ENCODE measurements around the gene MORN4. TPM values are rescaled to one million over a fixed set of nuclear protein-coding genes. Genes with fewer than 3 reads are reported as not detected.
"Not testable (repeated sequence)": the region's sequence is repeated elsewhere in the genome, so short reads cannot be mapped to it uniquely, and the experiment has no call there.

MORN4 gene
- total RNA-seq, 1 donor from 2014 or later = 15.8 TPM

DNA sequence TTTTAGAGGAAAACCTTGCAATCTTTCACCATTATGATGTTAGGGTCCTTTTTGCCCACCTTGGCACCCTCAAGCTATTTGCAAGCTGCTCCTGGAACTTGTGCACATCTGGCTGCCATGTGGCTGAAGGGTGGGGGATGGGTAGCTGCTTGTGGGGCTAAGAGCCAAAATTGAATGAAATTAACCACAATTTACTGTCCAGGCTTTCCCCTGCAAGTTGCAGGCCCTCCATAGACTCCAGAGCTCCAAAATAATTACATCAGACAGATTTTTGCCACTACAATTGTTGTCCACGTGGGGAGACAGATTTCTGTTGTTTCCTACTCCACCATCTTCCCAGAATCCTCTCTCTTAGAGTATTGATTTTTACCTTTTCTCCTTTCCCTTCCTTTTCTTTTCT, 26.3 kb upstream of the MORN4 start:
- H3K4me1 Mint-ChIP-seq (ENCODE audit: unreplicated experiment) = peaks cover 4% of the 10 kb centered on the region
- no peak overlapping the region for H3K27ac Mint-ChIP-seq
- no peaks in the 10 kb centered on the region for H3K27me3 Mint-ChIP-seq
- no peak overlapping the region for H3K4me3 Mint-ChIP-seq
- TF ChIP-seq, protein P1, sequence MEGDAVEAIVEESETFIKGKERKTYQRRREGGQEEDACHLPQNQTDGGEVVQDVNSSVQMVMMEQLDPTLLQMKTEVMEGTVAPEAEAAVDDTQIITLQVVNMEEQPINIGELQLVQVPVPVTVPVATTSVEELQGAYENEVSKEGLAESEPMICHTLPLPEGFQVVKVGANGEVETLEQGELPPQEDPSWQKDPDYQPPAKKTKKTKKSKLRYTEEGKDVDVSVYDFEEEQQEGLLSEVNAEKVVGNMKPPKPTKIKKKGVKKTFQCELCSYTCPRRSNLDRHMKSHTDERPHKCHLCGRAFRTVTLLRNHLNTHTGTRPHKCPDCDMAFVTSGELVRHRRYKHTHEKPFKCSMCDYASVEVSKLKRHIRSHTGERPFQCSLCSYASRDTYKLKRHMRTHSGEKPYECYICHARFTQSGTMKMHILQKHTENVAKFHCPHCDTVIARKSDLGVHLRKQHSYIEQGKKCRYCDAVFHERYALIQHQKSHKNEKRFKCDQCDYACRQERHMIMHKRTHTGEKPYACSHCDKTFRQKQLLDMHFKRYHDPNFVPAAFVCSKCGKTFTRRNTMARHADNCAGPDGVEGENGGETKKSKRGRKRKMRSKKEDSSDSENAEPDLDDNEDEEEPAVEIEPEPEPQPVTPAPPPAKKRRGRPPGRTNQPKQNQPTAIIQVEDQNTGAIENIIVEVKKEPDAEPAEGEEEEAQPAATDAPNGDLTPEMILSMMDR (conservative IDR thresholded peaks at IDR 0.05) = no peak
- no peak for DNase-seq (ENCODE audit: extremely low spot score, unreplicated experiment)
- H3K36me3 Mint-ChIP-seq = peaks cover 23% of the 10 kb centered on the region
- no peaks in the 10 kb centered on the region for H3K9me3 Mint-ChIP-seq

DNA sequence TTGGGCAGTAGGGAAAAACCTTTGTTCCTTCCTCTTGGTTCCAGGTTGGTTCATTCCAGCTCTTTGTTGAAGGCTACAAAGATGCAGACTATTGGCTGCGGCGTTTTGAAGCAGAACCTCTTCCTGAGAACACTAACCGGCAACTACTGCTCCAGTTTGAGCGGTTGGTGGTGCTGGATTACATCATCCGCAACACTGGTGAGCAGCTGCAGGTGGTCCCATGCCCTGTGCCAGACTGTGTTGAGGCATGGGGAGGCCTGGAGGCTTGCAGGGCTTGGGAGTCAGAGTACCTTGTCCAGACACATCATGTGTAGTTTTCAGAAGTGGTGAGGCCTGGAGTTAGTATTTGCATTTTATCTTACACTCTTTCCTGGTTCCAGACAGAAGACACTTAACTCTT, 23.5 kb upstream of the MORN4 start:
- Mint-ChIP-seq H3K9me3 (no peaks in the 10 kb centered on the region), H3K4me1 (ENCODE audit: unreplicated experiment) (peaks cover 4% of the 10 kb centered on the region), H3K36me3 (peaks cover 24% of the 10 kb centered on the region), H3K4me3 (no peak overlapping the region), H3K27me3 (no peaks in the 10 kb centered on the region), H3K27ac (no peak overlapping the region)
- TF ChIP-seq, protein P1 (conservative IDR thresholded peaks at IDR 0.05) = no peak
- no peak for DNase-seq (ENCODE audit: extremely low spot score, unreplicated experiment)

DNA sequence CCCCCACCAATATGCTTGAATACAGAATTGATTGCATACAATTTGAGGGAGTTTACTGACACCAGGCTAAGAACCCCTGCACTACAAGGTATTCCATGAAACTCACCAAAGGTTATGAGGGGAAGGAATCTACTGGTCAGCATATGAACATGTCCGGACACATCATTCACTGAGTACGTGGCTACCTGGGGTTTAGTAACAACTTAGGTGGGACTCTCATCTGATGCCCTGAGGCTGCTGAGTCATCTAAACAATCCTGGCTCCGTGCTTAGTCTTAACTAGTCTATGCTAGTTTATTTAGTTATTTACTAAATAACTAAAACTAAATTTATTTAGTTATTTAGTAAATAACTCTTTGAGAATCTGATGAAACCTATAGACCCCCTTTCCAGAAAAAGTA, 18.5 kb upstream of the MORN4 start:
- Mint-ChIP-seq H3K27ac (no peak overlapping the region), H3K36me3 (peaks cover 22% of the 10 kb centered on the region), H3K27me3 (no peaks in the 10 kb centered on the region), H3K4me3 (no peak overlapping the region), H3K4me1 (ENCODE audit: unreplicated experiment) (peaks cover 10% of the 10 kb centered on the region), H3K9me3 (no peaks in the 10 kb centered on the region)
- TF ChIP-seq, protein P1 (conservative IDR thresholded peaks at IDR 0.05) = no peak
- DNase-seq (ENCODE audit: extremely low spot score, unreplicated experiment) = no peak

DNA sequence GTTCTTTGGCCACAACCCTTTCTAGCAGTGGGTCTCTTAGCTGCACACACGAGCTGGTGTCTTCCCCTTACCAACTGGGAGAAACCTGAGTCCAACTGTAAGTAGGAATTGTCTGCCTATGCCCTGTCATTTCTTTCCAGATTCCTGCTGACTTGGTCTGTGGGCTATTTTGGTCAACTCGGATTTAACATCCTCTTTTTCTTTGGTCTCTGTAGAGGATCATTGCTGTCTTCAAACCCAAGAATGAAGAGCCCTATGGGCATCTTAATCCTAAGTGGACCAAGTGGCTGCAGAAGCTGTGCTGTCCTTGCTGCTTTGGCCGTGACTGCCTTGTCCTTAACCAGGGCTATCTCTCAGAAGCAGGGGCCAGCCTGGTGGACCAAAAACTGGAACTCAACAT, 17.4 kb upstream of the MORN4 start:
- TF ChIP-seq, protein P1 (conservative IDR thresholded peaks at IDR 0.05) = no peak
- no peak for DNase-seq (ENCODE audit: extremely low spot score, unreplicated experiment)

DNA sequence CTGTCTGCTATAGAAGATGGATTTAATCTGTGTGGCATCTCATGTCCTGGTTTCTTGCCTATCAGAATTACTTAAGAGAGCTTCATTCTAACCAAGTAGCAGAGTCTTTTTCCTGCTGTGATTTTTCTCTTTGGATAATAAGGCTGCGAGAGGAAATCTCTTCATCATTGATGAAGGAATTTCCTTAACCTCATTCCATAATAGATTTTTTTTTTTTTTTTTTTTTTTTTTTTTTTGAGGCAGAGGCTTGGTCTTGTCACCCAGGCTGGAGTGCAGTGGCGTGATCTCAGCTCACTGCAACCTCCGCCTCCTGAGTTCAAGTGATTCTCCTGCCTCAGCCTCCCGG, 16.1 kb upstream of the MORN4 start:
- DNase-seq (ENCODE audit: extremely low spot score, unreplicated experiment); H3K27me3 Mint-ChIP-seq; H3K9me3 Mint-ChIP-seq: not testable (repeated sequence)
- peak overlapping the region; percentile 46 for H3K4me3 Mint-ChIP-seq
- H3K36me3 Mint-ChIP-seq = peaks cover 26% of the 10 kb centered on the region
- peak overlapping the region; percentile 87 for H3K27ac Mint-ChIP-seq
- H3K4me1 Mint-ChIP-seq (ENCODE audit: unreplicated experiment) = peaks cover 10% of the 10 kb centered on the region

More for the DNA sequence above, 17.4 kb upstream of the MORN4 start:
- no peaks in the 10 kb centered on the region for H3K27me3 Mint-ChIP-seq
- H3K36me3 Mint-ChIP-seq = peaks cover 20% of the 10 kb centered on the region
- H3K27ac Mint-ChIP-seq = no peak overlapping the region
- H3K4me1 Mint-ChIP-seq (ENCODE audit: unreplicated experiment) = peaks cover 10% of the 10 kb centered on the region
- H3K9me3 Mint-ChIP-seq = no peaks in the 10 kb centered on the region
- H3K4me3 Mint-ChIP-seq = no peak overlapping the region

DNA sequence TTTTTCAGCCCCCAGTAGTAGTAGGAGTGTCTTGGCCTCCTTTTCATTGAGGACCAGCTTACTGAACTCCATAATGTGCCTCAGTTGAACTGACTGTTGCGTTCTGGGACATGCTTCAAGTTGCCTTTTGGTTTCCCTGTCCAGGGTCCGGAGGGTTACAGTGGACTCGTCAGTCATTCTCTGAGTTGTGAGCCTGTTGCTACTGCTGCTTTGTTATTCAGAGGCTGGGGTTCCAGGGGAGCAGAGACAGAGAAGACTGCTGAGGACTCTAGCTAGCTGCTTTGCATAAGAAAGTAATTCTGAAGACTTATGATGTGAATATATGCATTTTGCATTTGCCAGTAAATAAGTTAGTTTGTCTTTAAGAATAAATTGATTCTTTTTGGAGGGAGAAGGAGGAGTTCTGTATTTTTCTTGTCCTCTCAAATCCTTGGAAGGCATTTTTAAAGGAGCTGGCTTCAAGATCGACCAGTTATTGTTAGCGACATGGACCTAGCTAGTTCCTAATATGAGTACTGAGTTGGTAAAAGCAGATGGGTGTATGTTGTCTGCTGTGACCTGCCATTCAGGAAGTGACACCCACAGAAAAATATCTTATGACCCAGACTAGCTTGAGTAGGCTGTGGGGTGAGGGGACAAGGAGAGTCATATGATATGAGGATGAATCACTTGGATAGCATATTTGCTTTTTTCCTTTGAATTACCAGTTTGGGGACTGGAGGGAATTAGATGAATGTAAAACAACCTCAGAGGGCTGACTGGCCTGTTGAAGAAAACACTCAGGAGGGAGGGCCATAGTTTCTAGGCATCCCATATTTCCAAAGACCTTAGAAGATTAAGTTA, 15.5 kb upstream of the MORN4 start:
- Mint-ChIP-seq H3K4me3 (peak overlapping the region; percentile 46), H3K36me3 (peaks cover 22% of the 10 kb centered on the region), H3K27ac (peak overlapping the region; percentile 87), H3K4me1 (ENCODE audit: unreplicated experiment) (peaks cover 10% of the 10 kb centered on the region), H3K9me3 (no peaks in the 10 kb centered on the region), H3K27me3 (no peaks in the 10 kb centered on the region)
- DNase-seq (ENCODE audit: extremely low spot score, unreplicated experiment) = no peak
- TF ChIP-seq, protein P1 (conservative IDR thresholded peaks at IDR 0.05) = no peak
